ENCODE data around the gene UPK1A.

The UPK1A gene

DNA sequence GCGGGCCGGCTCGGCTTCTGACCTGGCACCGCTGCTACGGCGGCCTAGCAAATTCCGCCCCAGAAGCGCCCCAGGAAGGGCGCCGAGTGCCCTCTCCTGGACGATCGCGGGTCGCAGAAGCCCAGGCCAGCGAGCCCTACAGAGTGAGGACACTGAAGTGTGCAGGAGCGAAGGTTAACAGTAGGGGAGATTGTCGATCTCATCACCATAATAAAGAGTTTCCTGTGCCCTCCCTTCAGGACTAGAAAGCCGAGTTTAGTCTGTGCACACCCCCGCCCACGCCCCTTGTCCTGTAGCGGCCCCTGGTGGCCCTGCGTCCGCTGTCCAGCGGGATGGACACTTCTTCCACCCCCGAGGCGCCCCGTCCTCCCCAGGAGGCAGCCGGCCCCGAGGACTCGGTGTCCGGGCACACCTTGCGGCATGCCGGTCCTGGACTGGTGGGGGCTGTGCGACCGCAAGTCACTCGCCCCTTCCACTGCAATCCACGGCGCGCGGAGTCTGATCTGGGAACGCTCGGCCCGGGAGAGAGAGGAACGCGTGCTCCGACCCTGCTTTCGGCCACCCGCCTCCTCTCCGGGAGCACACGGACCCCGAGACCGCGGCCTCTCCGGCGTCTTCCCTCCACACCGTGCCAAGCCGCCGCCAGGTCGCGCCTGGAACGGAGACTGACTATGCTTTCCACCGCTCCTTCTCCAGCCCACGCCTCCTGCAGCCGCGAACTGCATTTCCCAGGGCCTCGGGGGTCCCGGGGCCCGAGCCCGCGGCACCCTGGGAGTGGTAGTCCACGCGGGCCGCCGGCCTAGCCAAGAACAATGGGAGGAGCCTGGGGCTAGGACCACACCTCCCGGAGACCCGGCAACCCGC, 50.7 kb downstream of the UPK1A start:
- peaks cover 12% of the 10 kb centered on the region for H3K36me3 ChIP-seq (replicated peaks; ENCODE audit: low read depth, low read length)
- H3K4me3 ChIP-seq (ENCODE audit: low read length) = peak overlapping the region; percentile 80
- H3K9me3 ChIP-seq (ENCODE audit: insufficient read depth, low read length) = no peaks in the 10 kb centered on the region
- H3K9ac ChIP-seq (ENCODE audit: low read length) = peak overlapping the region; percentile 67
- H4K20me1 ChIP-seq (ENCODE audit: insufficient read depth, low read length) = peaks cover 14% of the 10 kb centered on the region
- H3K4me2 ChIP-seq (ENCODE audit: low read length) = peak overlapping the region; percentile 83
- TF ChIP-seq EZH2phosphoT487 (IDR thresholded peaks at IDR 0.05; ENCODE audit: low read depth) (no peak), CTCF (IDR thresholded peaks at IDR 0.05; ENCODE audit: low read depth, low read length) (peak; percentile 99)
- peaks cover 39% of the 10 kb centered on the region for H3K79me2 ChIP-seq (ENCODE audit: low read length)
- H2AFZ ChIP-seq (ENCODE audit: low read depth, low read length) = peak overlapping the region; percentile 63
- H3K27me3 ChIP-seq (ENCODE audit: low read depth, low read length) = no peaks in the 10 kb centered on the region
- H3K4me1 ChIP-seq (ENCODE audit: low read length) = peaks cover 53% of the 10 kb centered on the region
- H3K27ac ChIP-seq (ENCODE audit: low read length) = peak overlapping the region; percentile 69

DNA sequence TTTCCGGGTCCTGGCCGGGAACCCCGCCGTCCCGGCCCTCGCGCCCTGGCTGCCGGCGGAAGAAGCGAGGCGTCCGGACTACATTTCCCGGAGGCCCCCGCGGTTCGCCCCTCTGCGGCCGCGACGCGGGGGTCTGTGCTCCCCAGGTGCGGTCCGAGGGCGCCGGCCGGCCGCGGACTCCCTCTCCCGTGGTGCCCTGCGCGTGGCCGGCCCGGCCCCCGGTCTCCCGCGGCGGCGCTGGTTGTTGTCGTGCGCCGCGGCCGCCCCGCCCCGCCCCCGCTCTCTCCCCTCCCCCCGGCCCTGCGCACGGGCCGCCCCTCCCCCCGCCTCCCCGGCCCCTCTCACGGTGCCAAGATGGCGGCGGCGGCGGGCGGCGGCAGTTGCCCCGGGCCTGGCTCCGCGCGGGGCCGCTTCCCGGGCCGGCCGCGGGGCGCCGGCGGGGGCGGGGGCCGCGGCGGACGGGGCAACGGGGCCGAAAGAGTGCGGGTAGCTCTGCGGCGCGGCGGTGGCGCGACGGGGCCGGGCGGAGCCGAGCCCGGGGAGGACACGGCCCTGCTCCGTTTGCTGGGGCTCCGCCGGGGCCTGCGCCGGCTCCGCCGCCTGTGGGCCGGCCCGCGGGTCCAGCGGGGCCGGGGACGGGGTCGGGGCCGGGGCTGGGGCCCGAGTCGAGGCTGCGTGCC, 51.5 kb downstream of the UPK1A start, which contains the start of gene KMT2B:
Gene KMT2B (plus strand): TSS at position 339 of the 680 bp plus-strand sequence. CDS start 16 bp downstream, at position 355.
- peaks cover 46% of the 10 kb centered on the region for H3K4me1 ChIP-seq (ENCODE audit: low read length)
- peaks cover 39% of the 10 kb centered on the region for H3K79me2 ChIP-seq (ENCODE audit: low read length)
- peaks cover 19% of the 10 kb centered on the region for H3K36me3 ChIP-seq (replicated peaks; ENCODE audit: low read depth, low read length)
- no peaks in the 10 kb centered on the region for H3K27me3 ChIP-seq (ENCODE audit: low read depth, low read length)
- H3K4me2 ChIP-seq (ENCODE audit: low read length) = peak within 1 kb of the TSS; percentile 96
- H2AFZ ChIP-seq (ENCODE audit: low read depth, low read length) = peak within 1 kb of the TSS; percentile 63
- H4K20me1 ChIP-seq (ENCODE audit: insufficient read depth, low read length) = peaks cover 14% of the 10 kb centered on the region
- no peak for TF ChIP-seq CTCF (IDR thresholded peaks at IDR 0.05; ENCODE audit: low read depth, low read length)
- no peak for TF ChIP-seq EZH2phosphoT487 (IDR thresholded peaks at IDR 0.05; ENCODE audit: low read depth)
- peak within 1 kb of the TSS; percentile 99 for H3K4me3 ChIP-seq (ENCODE audit: low read length)
- H3K9me3 ChIP-seq (ENCODE audit: insufficient read depth, low read length) = no peaks in the 10 kb centered on the region
- H3K27ac ChIP-seq (ENCODE audit: low read length) = peak within 1 kb of the TSS; percentile 69
- peak within 1 kb of the TSS; percentile 86 for H3K9ac ChIP-seq (ENCODE audit: low read length)

DNA sequence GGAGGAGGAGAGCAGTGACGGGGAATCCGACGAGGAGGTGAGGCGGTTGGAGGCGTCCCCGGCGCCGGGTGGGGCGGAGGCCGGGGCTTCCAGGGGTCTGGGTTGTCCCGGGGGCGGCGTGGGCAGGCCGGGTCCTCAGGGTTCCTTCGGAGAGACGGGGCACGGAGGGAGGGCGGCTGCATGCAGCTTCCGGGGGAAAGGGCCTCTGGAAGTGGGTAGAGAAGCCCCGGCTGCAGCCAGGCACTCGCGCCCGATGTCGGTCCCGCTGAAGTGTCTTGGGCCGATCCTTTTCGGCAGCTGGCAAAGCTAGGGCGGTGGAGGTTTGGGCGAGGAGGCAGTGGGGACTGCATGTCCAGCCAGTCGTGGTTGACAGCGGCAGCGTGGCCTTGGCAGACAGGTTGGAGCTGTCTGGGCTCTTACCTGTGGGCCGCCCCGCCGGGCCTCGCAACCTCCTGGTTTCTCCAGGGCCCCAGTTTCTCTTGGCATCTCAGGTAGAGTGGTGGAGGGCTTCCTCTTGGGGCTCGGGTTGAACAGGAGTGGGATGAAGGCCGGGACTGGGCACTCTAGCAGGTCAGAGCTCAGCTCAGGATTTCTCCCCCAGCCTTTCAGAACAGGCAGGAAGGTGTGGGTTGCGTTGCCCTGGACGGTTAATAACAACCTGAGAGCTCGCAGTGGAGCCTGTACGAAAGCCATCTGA, 52.2 kb downstream of the UPK1A start:
- Histone ChIP-seq H3K79me2 (ENCODE audit: low read length) (peaks cover 39% of the 10 kb centered on the region), H2AFZ (ENCODE audit: low read depth, low read length) (no peak overlapping the region), H3K4me2 (ENCODE audit: low read length) (peak overlapping the region; percentile 96)

More for the DNA sequence above, 52.2 kb downstream of the UPK1A start:
- Histone ChIP-seq H3K9ac (ENCODE audit: low read length) (peak overlapping the region; percentile 86), H4K20me1 (ENCODE audit: insufficient read depth, low read length) (peaks cover 18% of the 10 kb centered on the region), H3K9me3 (ENCODE audit: insufficient read depth, low read length) (no peaks in the 10 kb centered on the region), H3K27me3 (ENCODE audit: low read depth, low read length) (no peaks in the 10 kb centered on the region), H3K36me3 (replicated peaks; ENCODE audit: low read depth, low read length) (peaks cover 25% of the 10 kb centered on the region), H3K27ac (ENCODE audit: low read length) (peak overlapping the region; percentile 69), H3K4me3 (ENCODE audit: low read length) (peak overlapping the region; percentile 99), H3K4me1 (ENCODE audit: low read length) (peaks cover 39% of the 10 kb centered on the region)
- TF ChIP-seq CTCF (IDR thresholded peaks at IDR 0.05; ENCODE audit: low read depth, low read length) (no peak), EZH2phosphoT487 (IDR thresholded peaks at IDR 0.05; ENCODE audit: low read depth) (no peak)
